ENCODE data around the gene MLXIP. TPM values are rescaled to one million over a fixed set of nuclear protein-coding genes. Genes with fewer than 3 reads are reported as not detected.

Gene MLXIP
- polyA plus RNA-seq, 1 experiment: 5.8 TPM

DNA sequence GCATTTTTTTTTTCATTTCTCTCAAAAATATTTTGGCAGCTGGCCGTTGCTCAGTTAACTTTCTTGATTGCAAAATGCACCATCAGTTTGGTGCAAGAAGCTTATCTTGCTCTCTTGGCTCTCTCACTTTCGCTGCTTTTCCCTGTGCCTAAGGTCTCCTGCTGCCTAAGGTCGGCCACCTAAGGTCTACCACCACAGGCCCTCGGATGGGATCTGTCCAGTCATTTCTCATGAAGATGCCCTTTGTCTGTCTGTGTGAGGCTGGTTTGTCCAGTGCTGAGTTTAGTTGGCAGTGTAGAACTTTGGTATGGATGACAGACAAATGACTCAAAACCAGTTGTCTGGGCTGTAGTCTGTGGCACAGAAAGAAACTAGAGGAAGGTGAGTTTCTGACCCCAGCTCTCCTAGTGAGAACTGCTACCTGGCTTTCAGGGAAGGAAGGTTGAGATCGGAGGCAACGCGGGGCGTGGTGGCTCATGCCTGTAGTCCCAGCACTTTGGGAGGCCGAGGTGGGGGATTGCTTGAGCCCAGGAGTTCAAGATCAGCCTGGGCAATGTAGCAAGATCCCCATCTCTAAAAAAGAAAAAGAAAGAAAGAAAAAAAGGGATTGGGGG, 2.6 kb downstream of the MLXIP start:
- TF ChIP-seq, protein P1, sequence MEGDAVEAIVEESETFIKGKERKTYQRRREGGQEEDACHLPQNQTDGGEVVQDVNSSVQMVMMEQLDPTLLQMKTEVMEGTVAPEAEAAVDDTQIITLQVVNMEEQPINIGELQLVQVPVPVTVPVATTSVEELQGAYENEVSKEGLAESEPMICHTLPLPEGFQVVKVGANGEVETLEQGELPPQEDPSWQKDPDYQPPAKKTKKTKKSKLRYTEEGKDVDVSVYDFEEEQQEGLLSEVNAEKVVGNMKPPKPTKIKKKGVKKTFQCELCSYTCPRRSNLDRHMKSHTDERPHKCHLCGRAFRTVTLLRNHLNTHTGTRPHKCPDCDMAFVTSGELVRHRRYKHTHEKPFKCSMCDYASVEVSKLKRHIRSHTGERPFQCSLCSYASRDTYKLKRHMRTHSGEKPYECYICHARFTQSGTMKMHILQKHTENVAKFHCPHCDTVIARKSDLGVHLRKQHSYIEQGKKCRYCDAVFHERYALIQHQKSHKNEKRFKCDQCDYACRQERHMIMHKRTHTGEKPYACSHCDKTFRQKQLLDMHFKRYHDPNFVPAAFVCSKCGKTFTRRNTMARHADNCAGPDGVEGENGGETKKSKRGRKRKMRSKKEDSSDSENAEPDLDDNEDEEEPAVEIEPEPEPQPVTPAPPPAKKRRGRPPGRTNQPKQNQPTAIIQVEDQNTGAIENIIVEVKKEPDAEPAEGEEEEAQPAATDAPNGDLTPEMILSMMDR (IDR thresholded peaks at IDR 0.05; ENCODE audit: low read depth, low read length): no peak
- Histone ChIP-seq H3K9me3 (ENCODE audit: control insufficient read depth, insufficient read depth, low read length) (no peaks in the 10 kb centered on the region; the same call in 1 of the 2 replicates), H3K4me3 (ENCODE audit: low read depth, low read length) (peak overlapping the region; percentile 89), H3K27me3 (ENCODE audit: control insufficient read depth, insufficient read depth, low read length) (no peaks in the 10 kb centered on the region), H3K27ac (ENCODE audit: low read depth, low read length) (peak overlapping the region; percentile 84)
- POLR2A ChIA-PET: interaction anchor here (0.7 to 3.5 kb wide), 15 partner anchors 7 to 131 kb away, joined by 3 to 34 read pairs (median 6); no protein-coding TSS in a partner anchor
- CTCF ChIA-PET: interaction anchor here (1.5 to 3.0 kb wide), 2 partner anchors 27 to 42 kb away, joined by 3 to 18 read pairs; no protein-coding TSS in a partner anchor
- no peak for DNase-seq (ENCODE audit: low read depth, low spot score)

- TF ChIP-seq, protein P1 (IDR thresholded peaks at IDR 0.05; ENCODE audit: low read depth, low read length): no peak
- POLR2A ChIA-PET: interaction anchor here (0.8 to 3.5 kb wide), 7 partner anchors 9 to 131 kb away, joined by 3 to 34 read pairs (median 14); no protein-coding TSS in a partner anchor
Measured at GRCh38 chr12:122081697-122082221, 3.2 kb downstream of the MLXIP start.

DNA sequence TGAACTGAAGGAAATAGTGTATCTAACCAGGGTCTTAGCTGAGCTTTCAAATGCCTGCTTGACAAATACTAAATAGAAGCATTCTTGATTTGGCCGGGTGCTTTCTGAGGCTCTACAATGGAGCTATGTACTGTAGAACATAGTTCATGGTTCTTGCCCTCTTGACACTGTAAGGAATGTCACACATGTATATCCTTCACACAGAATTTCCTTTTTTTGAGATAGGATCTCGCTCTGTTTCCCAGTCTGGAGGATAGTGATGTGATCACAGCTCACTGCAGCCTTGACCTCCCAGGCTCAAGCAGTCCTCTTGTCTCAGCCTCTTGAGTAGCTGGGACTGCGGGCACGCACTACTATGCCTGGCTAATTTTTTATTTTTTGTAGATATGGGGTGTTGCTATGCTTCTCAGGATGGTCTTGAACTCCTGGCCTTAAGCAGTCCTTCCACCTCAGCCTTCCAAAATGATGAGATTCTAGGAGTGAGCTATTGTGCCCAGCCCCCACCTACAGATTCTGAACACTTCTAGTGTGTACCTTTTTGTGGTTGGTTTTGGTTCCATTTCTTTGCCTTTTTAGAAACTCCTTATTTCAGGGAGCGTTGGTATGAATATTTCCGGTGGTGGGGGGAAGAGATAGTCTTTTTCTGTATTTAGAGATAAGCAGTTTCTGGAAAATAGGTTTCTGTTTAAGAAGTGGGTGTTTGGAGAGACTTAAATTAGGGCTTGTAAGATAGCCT, 4.2 kb downstream of the MLXIP start:
- ChIA-PET CTCF (interaction anchor here (3.0 kb wide), 1 partner anchor 40 kb away, joined by 18 read pairs; no protein-coding TSS in a partner anchor), POLR2A (interaction anchor here (0.6 to 3.5 kb wide), 4 partner anchors 8 to 31 kb away, joined by 3 to 34 read pairs (median 8); no protein-coding TSS in a partner anchor)
- TF ChIP-seq, protein P1 (IDR thresholded peaks at IDR 0.05; ENCODE audit: low read depth, low read length): no peak
- no peaks in the 10 kb centered on the region; the same call in 1 of the 2 replicates for H3K9me3 ChIP-seq (ENCODE audit: control insufficient read depth, insufficient read depth, low read length)
- H3K27me3 ChIP-seq (ENCODE audit: control insufficient read depth, insufficient read depth, low read length): no peaks in the 10 kb centered on the region
- no peak for DNase-seq (ENCODE audit: low read depth, low spot score)
- H3K27ac ChIP-seq (ENCODE audit: low read depth, low read length): no peak overlapping the region
- H3K4me3 ChIP-seq (ENCODE audit: low read depth, low read length): no peak overlapping the region; the same call in 1 of the 2 replicates

More at GRCh38 chr12:122081697-122082221, 3.2 kb downstream of the MLXIP start:
- peak overlapping the region; percentile 89 for H3K4me3 ChIP-seq (ENCODE audit: low read depth, low read length)
- DNase-seq (ENCODE audit: low read depth, low spot score): no peak
- H3K27me3 ChIP-seq (ENCODE audit: control insufficient read depth, insufficient read depth, low read length): no peaks in the 10 kb centered on the region
- CTCF ChIA-PET: interaction anchor here (3.0 kb wide), 1 partner anchor 41 kb away, joined by 18 read pairs; no protein-coding TSS in a partner anchor
- H3K9me3 ChIP-seq (ENCODE audit: control insufficient read depth, insufficient read depth, low read length): no peaks in the 10 kb centered on the region; the same call in 1 of the 2 replicates
- peak overlapping the region; percentile 84 for H3K27ac ChIP-seq (ENCODE audit: low read depth, low read length)

DNA sequence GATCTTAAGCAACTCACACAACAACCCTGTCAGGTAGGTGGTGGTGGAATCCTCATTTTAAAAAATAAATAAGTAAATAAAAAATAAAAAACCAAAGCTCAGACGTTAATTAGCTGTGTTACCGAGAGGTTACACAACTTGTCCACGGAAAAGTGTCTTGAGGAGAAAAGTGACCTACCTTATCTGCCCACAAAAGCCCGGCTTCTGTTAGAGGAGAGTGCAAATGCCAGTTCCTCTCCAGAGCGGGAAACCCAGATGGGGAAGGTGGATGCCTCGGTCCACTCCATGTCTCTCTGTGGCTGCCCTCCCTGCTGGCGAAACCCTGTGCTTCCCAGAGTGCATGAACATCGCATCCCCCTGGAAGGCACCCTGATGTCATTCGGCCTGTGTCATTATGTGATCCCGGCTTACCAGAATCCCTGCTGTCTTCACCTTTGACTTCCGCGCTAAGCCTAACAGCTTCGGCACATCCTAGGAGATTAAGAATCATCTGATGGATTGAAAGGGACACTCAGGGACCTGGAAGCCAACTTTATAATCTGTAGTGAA, 6.4 kb downstream of the MLXIP start:
- Histone ChIP-seq H3K27me3 (ENCODE audit: control insufficient read depth, insufficient read depth, low read length) (no peaks in the 10 kb centered on the region), H3K27ac (ENCODE audit: low read depth, low read length) (no peak overlapping the region), H3K4me3 (ENCODE audit: low read depth, low read length) (no peak overlapping the region), H3K9me3 (ENCODE audit: control insufficient read depth, insufficient read depth, low read length) (no peaks in the 10 kb centered on the region)
- DNase-seq (ENCODE audit: low read depth, low spot score): no peak
- TF ChIP-seq, protein P1 (IDR thresholded peaks at IDR 0.05; ENCODE audit: low read depth, low read length): no peak
- ChIA-PET POLR2A (no interaction called here), CTCF (no interaction called here)
